ENCODE results near the gene DCDC1. TPM values are rescaled to one million over a fixed set of nuclear protein-coding genes. Genes with fewer than 3 reads are reported as not detected.

Gene DCDC1
- total RNA-seq, 2 experiments from 2014 or later, result 0.13 TPM; not detected in 1

DNA sequence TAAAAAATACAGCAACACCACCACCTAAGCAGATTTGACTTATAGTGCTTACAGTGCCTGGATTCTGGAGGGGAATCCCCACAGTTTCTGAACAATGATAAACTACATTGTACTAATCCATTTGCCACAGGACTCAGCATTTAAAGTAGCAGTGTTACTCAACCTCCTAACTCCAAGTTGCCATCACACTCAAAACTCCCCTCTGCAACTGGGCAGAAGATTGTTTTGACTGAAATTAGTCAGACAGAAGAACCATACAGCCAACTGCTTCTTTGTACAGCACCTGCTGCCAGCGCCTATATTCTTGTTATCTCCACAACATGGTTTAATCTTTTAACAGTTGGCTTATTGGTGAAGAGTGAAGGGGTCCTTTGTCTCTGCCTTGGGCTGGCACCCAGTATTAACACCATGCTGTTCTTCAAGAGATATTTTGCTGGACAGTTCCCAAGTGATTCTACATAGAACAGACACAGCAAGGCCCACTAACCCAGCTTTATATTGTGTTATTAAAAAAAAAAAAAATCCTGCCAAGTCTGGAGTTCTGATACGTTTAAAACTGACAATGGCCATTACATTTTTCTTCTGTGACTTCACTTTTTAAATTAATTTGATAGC, 273.2 kb downstream of the DCDC1 start:
- no peak overlapping the region for H3K4me3 ChIP-seq (ENCODE audit: low read depth, low read length, poor library complexity, severe bottlenecking)
- no peaks in the 10 kb centered on the region for H4K20me1 ChIP-seq (ENCODE audit: insufficient read depth, low read length)
- no peaks in the 10 kb centered on the region for H3K4me1 ChIP-seq (ENCODE audit: insufficient read depth, low read length, poor library complexity, severe bottlenecking)
- intact Hi-C loops (cut with micrococcal nuclease; ENCODE audit: unreplicated experiment), result no loop called here
- no peaks in the 10 kb centered on the region for H3K79me2 ChIP-seq (ENCODE audit: insufficient read depth, low read depth, low read length)
- no peak for TF ChIP-seq EZH2phosphoT487 (IDR thresholded peaks at IDR 0.05; ENCODE audit: borderline replicate concordance, low read depth, low read length)
- TF ChIP-seq, protein P1, sequence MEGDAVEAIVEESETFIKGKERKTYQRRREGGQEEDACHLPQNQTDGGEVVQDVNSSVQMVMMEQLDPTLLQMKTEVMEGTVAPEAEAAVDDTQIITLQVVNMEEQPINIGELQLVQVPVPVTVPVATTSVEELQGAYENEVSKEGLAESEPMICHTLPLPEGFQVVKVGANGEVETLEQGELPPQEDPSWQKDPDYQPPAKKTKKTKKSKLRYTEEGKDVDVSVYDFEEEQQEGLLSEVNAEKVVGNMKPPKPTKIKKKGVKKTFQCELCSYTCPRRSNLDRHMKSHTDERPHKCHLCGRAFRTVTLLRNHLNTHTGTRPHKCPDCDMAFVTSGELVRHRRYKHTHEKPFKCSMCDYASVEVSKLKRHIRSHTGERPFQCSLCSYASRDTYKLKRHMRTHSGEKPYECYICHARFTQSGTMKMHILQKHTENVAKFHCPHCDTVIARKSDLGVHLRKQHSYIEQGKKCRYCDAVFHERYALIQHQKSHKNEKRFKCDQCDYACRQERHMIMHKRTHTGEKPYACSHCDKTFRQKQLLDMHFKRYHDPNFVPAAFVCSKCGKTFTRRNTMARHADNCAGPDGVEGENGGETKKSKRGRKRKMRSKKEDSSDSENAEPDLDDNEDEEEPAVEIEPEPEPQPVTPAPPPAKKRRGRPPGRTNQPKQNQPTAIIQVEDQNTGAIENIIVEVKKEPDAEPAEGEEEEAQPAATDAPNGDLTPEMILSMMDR (conservative IDR thresholded peaks at IDR 0.05; ENCODE audit: low read length), result no peak
- ChIA-PET CTCF (ENCODE audit: unreplicated experiment) (no interaction called here), POLR2A (no interaction called here)
- H3K36me3 ChIP-seq (ENCODE audit: insufficient read depth, low read length), result no peaks in the 10 kb centered on the region
- no TSS peak for BruUV-seq (replicated peaks)
- H3K27ac ChIP-seq (ENCODE audit: low read depth, low read length, poor library complexity, severe bottlenecking), result no peak overlapping the region
- DNase-seq (ENCODE audit: low spot score), result no peak
- H3K9me2 ChIP-seq (ENCODE audit: insufficient read depth, low read length), result no peaks in the 10 kb centered on the region
- H2AFZ ChIP-seq (ENCODE audit: low read length), result no peak overlapping the region
- no peak overlapping the region for H3K4me2 ChIP-seq (ENCODE audit: low read length)
- no peaks in the 10 kb centered on the region for H3K9me3 ChIP-seq (ENCODE audit: low read length)

DNA sequence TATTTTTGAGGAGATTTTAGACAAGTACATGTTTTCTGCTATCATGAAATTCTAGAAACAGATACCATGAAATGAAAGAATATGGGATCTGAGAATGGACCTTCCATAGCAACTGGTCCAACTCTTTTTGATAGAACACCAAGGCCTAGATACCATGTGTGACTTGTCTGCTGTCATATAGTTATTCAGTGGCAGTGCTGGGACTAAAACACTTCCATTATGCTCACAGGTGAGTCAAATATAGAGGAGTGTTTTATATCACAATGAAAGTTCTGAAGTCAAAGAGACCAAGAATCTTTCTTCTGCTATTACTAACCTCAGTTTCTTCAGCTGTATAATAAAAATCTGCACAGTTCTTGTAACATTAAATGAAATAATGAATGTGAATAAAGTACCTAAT, 276.9 kb downstream of the DCDC1 start:
- ChIA-PET CTCF (ENCODE audit: unreplicated experiment) (no interaction called here), POLR2A (interaction anchor here (0.9 kb wide), 1 partner anchor 566 kb away, joined by 4 read pairs; no protein-coding TSS in a partner anchor)
- H3K4me2 ChIP-seq (ENCODE audit: low read length), result no peak overlapping the region
- intact Hi-C loops (cut with micrococcal nuclease; ENCODE audit: unreplicated experiment), result no loop called here
- no peaks in the 10 kb centered on the region for H3K79me2 ChIP-seq (ENCODE audit: insufficient read depth, low read depth, low read length)
- H3K9me2 ChIP-seq (ENCODE audit: insufficient read depth, low read length), result no peaks in the 10 kb centered on the region
- peaks cover 12% of the 10 kb centered on the region; the same call in 1 of the 2 replicates for H3K9me3 ChIP-seq (ENCODE audit: low read length)
- H4K20me1 ChIP-seq (ENCODE audit: insufficient read depth, low read length), result no peaks in the 10 kb centered on the region
- no peaks in the 10 kb centered on the region for H3K4me1 ChIP-seq (ENCODE audit: insufficient read depth, low read length, poor library complexity, severe bottlenecking)
- H3K36me3 ChIP-seq (ENCODE audit: insufficient read depth, low read length), result no peaks in the 10 kb centered on the region
- DNase-seq (ENCODE audit: low spot score), result no peak
- BruUV-seq (replicated peaks), result no TSS peak
- no peak overlapping the region for H3K4me3 ChIP-seq (ENCODE audit: low read depth, low read length, poor library complexity, severe bottlenecking)
- no peak overlapping the region for H3K27ac ChIP-seq (ENCODE audit: low read depth, low read length, poor library complexity, severe bottlenecking)
- TF ChIP-seq EZH2phosphoT487 (IDR thresholded peaks at IDR 0.05; ENCODE audit: borderline replicate concordance, low read depth, low read length), result no peak
- TF ChIP-seq, protein P1 (conservative IDR thresholded peaks at IDR 0.05; ENCODE audit: low read length), result no peak
- no peak overlapping the region for H2AFZ ChIP-seq (ENCODE audit: low read length)

GRCh38 chr11:31089117-31089516, 280.4 kb downstream of the DCDC1 start:
- intact Hi-C loops (cut with micrococcal nuclease; ENCODE audit: unreplicated experiment), result no loop called here
- Histone ChIP-seq H3K79me2 (ENCODE audit: insufficient read depth, low read depth, low read length) (no peaks in the 10 kb centered on the region), H3K4me3 (ENCODE audit: low read depth, low read length, poor library complexity, severe bottlenecking) (no peak overlapping the region), H3K4me1 (ENCODE audit: insufficient read depth, low read length, poor library complexity, severe bottlenecking) (no peaks in the 10 kb centered on the region), H3K27ac (ENCODE audit: low read depth, low read length, poor library complexity, severe bottlenecking) (no peak overlapping the region), H3K36me3 (ENCODE audit: insufficient read depth, low read length) (no peaks in the 10 kb centered on the region), H3K4me2 (ENCODE audit: low read length) (no peak overlapping the region), H3K9me3 (ENCODE audit: low read length) (peaks cover 12% of the 10 kb centered on the region; the same call in 1 of the 2 replicates), H2AFZ (ENCODE audit: low read length) (no peak overlapping the region), H4K20me1 (ENCODE audit: insufficient read depth, low read length) (no peaks in the 10 kb centered on the region), H3K9me2 (ENCODE audit: insufficient read depth, low read length) (no peaks in the 10 kb centered on the region)
- DNase-seq (ENCODE audit: low spot score), result no peak
- ChIA-PET POLR2A (interaction anchor here (1.0 kb wide), 1 partner anchor 9 kb away, joined by 4 read pairs; no protein-coding TSS in a partner anchor), CTCF (ENCODE audit: unreplicated experiment) (no interaction called here)
- TF ChIP-seq, protein P1 (conservative IDR thresholded peaks at IDR 0.05; ENCODE audit: low read length), result no peak
- no peak for TF ChIP-seq EZH2phosphoT487 (IDR thresholded peaks at IDR 0.05; ENCODE audit: borderline replicate concordance, low read depth, low read length)
- BruUV-seq (replicated peaks), result no TSS peak
